ENCODE measurements around the gene CA5A.

The CA5A gene

GRCh38 chr16:87963400-87963799 lies 27.1 kb upstream of the CA5A start:
- no peak for DNase-seq (ENCODE audit: low read depth)

- DNase-seq (ENCODE audit: low read depth): no peak
Measured at GRCh38 chr16:87961623-87962022, 25.3 kb upstream of the CA5A start.

GRCh38 chr16:87960852-87961251 lies 24.5 kb upstream of the CA5A start:
- DNase-seq (ENCODE audit: low read depth): no peak

GRCh38 chr16:87960296-87960695 lies 24.0 kb upstream of the CA5A start:
- DNase-seq (ENCODE audit: low read depth): no peak

GRCh38 chr16:87959391-87959990 lies 23.2 kb upstream of the CA5A start:
- DNase-seq (ENCODE audit: low read depth): no peak

GRCh38 chr16:87958632-87959031 lies 22.3 kb upstream of the CA5A start:
- no peak for DNase-seq (ENCODE audit: low read depth)

- no peak for DNase-seq (ENCODE audit: low read depth)
Measured at GRCh38 chr16:87957296-87958094, 21.2 kb upstream of the CA5A start.

- no peak for DNase-seq (ENCODE audit: low read depth)
Measured at GRCh38 chr16:87956365-87957231, 20.3 kb upstream of the CA5A start.

- no peak for DNase-seq (ENCODE audit: low read depth)
Measured at GRCh38 chr16:87956098-87956364, 19.7 kb upstream of the CA5A start.

- no peak for DNase-seq (ENCODE audit: low read depth)
Measured at GRCh38 chr16:87955302-87956097, 19.2 kb upstream of the CA5A start.

- DNase-seq (ENCODE audit: low read depth): no peak
Measured at GRCh38 chr16:87954826-87955225, 18.5 kb upstream of the CA5A start.

GRCh38 chr16:87954361-87954760 lies 18.0 kb upstream of the CA5A start:
- DNase-seq (ENCODE audit: low read depth): no peak

GRCh38 chr16:87953308-87954215 lies 17.2 kb upstream of the CA5A start:
- DNase-seq (ENCODE audit: low read depth): no peak

GRCh38 chr16:87952751-87953150 lies 16.4 kb upstream of the CA5A start:
- DNase-seq (ENCODE audit: low read depth): no peak

- no peak for DNase-seq (ENCODE audit: low read depth)
Measured at GRCh38 chr16:87951552-87952538, 15.5 kb upstream of the CA5A start.

- DNase-seq (ENCODE audit: low read depth): peak; percentile 94
Measured at GRCh38 chr16:87950765-87951551, 14.6 kb upstream of the CA5A start, which contains the start of gene BANP. BANP (plus strand) TSS chr16:87951434; CDS start chr16:87975116, 23,682 bp downstream.

- DNase-seq (ENCODE audit: low read depth): no peak
Measured at GRCh38 chr16:87949071-87949744, 12.9 kb upstream of the CA5A start.

GRCh38 chr16:87948735-87949070 lies 12.4 kb upstream of the CA5A start:
- DNase-seq (ENCODE audit: low read depth): no peak

All from HS-27A (cell line).